WTC11 (cell line): ENCODE measurements around the gene AP2M1. TPM values are rescaled to one million over a fixed set of nuclear protein-coding genes. Genes with fewer than 3 reads are reported as not detected.
"Not testable (repeated sequence)": the region's sequence is repeated elsewhere in the genome, so short reads cannot be mapped to it uniquely, and the experiment has no call there.

ENCODE experiments used
- ATAC-seq: fragments of 200-7000 bp; cut with Tn5 transposase; 2 replicates; pipeline ENCODE4 v1.10.0; 2021; ENCODE audit warnings: mild to moderate bottlenecking, moderate library complexity
- CTCF ChIA-PET: fragments of 300-600 bp; sonication (Branson Sonifier 250); formaldehyde crosslinking; loops from one replicate; lab custom pipeline; 2021; ENCODE audit warnings: antibody characterized with exemption; lab: Charles Lee
- POLR2A ChIA-PET: fragments of 350-600 bp; sonication (Branson Sonifier 250); formaldehyde crosslinking; loops from one replicate; lab custom pipeline; 2021; ENCODE audit warnings: antibody characterized with exemption; lab: Charles Lee
- DNase-seq: peaks from one replicate; pipeline ENCODE4 v3.0.0; 2021; ENCODE audit warnings: low spot score
- H3K27ac Mint-ChIP-seq: 2 replicates; pipeline ENCODE4 v1.8.0; 2021; ENCODE audit warnings: mixed read lengths
- H3K27me3 Mint-ChIP-seq: 2 replicates; pipeline ENCODE4 v1.8.0; 2021; ENCODE audit warnings: low read depth, mild to moderate bottlenecking, moderate library complexity, mixed read lengths
- H3K36me3 Mint-ChIP-seq: 2 replicates; pipeline ENCODE4 v1.8.0; 2021; ENCODE audit warnings: mixed read lengths
- H3K4me1 Mint-ChIP-seq: 2 replicates; pipeline ENCODE4 v1.8.0; 2022; ENCODE audit warnings: mixed read lengths
- H3K4me3 Mint-ChIP-seq: 2 replicates; pipeline ENCODE4 v1.8.0; 2021; ENCODE audit warnings: mild to moderate bottlenecking, moderate library complexity, mixed read lengths
- H3K9me3 Mint-ChIP-seq: 2 replicates; pipeline ENCODE4 v1.8.0; 2021; ENCODE audit warnings: mixed read lengths
- ATF6 ChIP-seq: sonication (generic); formaldehyde crosslinking; IDR thresholded peaks from 2 replicates; pipeline ENCODE4 v1.8.1; 2023; ENCODE audit warnings: mild to moderate bottlenecking, missing genetic modification reagents
- CREM ChIP-seq: sonication (generic); formaldehyde crosslinking; IDR thresholded peaks from 2 replicates; pipeline ENCODE4 v1.8.1; 2022; ENCODE audit warnings: mild to moderate bottlenecking, missing genetic modification reagents, moderate library complexity
- E2F1 ChIP-seq: sonication (generic); formaldehyde crosslinking; IDR thresholded peaks from 2 replicates; pipeline ENCODE4 v1.8.0; 2022; ENCODE audit warnings: mild to moderate bottlenecking, missing genetic modification reagents
- E2F5 ChIP-seq: sonication (generic); formaldehyde crosslinking; IDR thresholded peaks from 2 replicates; pipeline ENCODE4 v1.8.1; 2022; ENCODE audit warnings: mild to moderate bottlenecking, moderate library complexity, missing genetic modification reagents
- HMGXB4 ChIP-seq: sonication (generic); formaldehyde crosslinking; IDR thresholded peaks from 2 replicates; pipeline ENCODE4 v1.8.1; 2023; ENCODE audit warnings: mild to moderate bottlenecking, moderate library complexity, missing genetic modification reagents
- JAZF1 ChIP-seq: fragments of 250-450 bp; sonication (Bioruptor Pico); IDR thresholded peaks from 2 replicates; pipeline ENCODE4 v1.9.0; 2021; ENCODE audit warnings: moderate library complexity, mild to moderate bottlenecking, inconsistent platforms
- JUN ChIP-seq: sonication (generic); formaldehyde crosslinking; IDR thresholded peaks from 2 replicates; pipeline ENCODE4 v1.8.0; 2023; ENCODE audit warnings: mild to moderate bottlenecking, missing genetic modification reagents
- MLX ChIP-seq: sonication (generic); formaldehyde crosslinking; IDR thresholded peaks from 2 replicates; pipeline ENCODE4 v1.8.1; 2023; ENCODE audit warnings: mild to moderate bottlenecking, missing genetic modification reagents, moderate library complexity
- NFATC4 ChIP-seq: fragments of 250-450 bp; sonication (Bioruptor Pico); IDR thresholded peaks from 2 replicates; pipeline ENCODE4 v1.9.0; 2021; ENCODE audit warnings: mild to moderate bottlenecking
- PRRX2 ChIP-seq: fragments of 250-450 bp; sonication (Bioruptor Pico); IDR thresholded peaks from 2 replicates; pipeline ENCODE4 v1.8.0; 2021; ENCODE audit warnings: mild to moderate bottlenecking
- ZBTB21 ChIP-seq: sonication (generic); formaldehyde crosslinking; IDR thresholded peaks from 2 replicates; pipeline ENCODE4 v1.8.1; 2023; ENCODE audit warnings: mild to moderate bottlenecking, missing genetic modification reagents, borderline replicate concordance
- ZNF138 ChIP-seq: sonication (generic); formaldehyde crosslinking; conservative IDR thresholded peaks from 2 replicates; pipeline ENCODE4 v1.8.1; 2022; ENCODE audit warnings: mild to moderate bottlenecking, moderate library complexity, missing genetic modification reagents
- ZNF232 ChIP-seq: sonication (generic); formaldehyde crosslinking; IDR thresholded peaks from 2 replicates; pipeline ENCODE4 v1.8.0; 2022; ENCODE audit warnings: mild to moderate bottlenecking, missing genetic modification reagents
- ZNF416 ChIP-seq: fragments of 250-450 bp; sonication (Bioruptor Pico); IDR thresholded peaks from 2 replicates; pipeline ENCODE4 v1.9.0; 2021; ENCODE audit warnings: mild to moderate bottlenecking, inconsistent platforms
- ZNF512 ChIP-seq: sonication (generic); formaldehyde crosslinking; IDR thresholded peaks from 2 replicates; pipeline ENCODE4 v1.8.1; 2022; ENCODE audit warnings: missing genetic modification reagents, borderline replicate concordance
- ZNF532 ChIP-seq: fragments of 250-450 bp; sonication (Bioruptor Pico); IDR thresholded peaks from 2 replicates; pipeline ENCODE4 v1.9.0; 2021; ENCODE audit warnings: mild to moderate bottlenecking, borderline replicate concordance
- ZSCAN18 ChIP-seq: fragments of 250-450 bp; sonication (Bioruptor Pico); IDR thresholded peaks from 2 replicates; pipeline ENCODE4 v2.1.2; 2022; ENCODE audit warnings: mild to moderate bottlenecking, moderate library complexity
- total RNA-seq: library from RNA; stranded (reverse); gene quantifications from 3 replicates; pipeline ENCODE4 v1.2.3, GENCODE V29; 2021

AP2M1 gene
- total RNA-seq, 1 experiment from 2014 or later, result 399 TPM

GRCh38 chr3:184160456-184160855 is 14.2 kb upstream of the AP2M1 start (continued):
- TF ChIP-seq ZNF512 (CRISPR knock-in tag), result no peak

GRCh38 chr3:184162571-184163070 is 12.0 kb upstream of the AP2M1 start:
- CTCF ChIA-PET, ATAC-seq, H3K9me3 Mint-ChIP-seq, H3K27ac Mint-ChIP-seq, H3K4me1 Mint-ChIP-seq, H3K4me3 Mint-ChIP-seq, POLR2A ChIA-PET, H3K27me3 Mint-ChIP-seq, DNase-seq: not testable (repeated sequence)
- H3K36me3 Mint-ChIP-seq, result peaks cover 30% of the 10 kb centered on the region

GRCh38 chr3:184164648-184165330 is 9.9 kb upstream of the AP2M1 start:
- H3K27ac Mint-ChIP-seq, result no peak overlapping the region
- no peak overlapping the region for H3K4me3 Mint-ChIP-seq
- ATAC-seq (no peak), DNase-seq (no peak)
- H3K27me3 Mint-ChIP-seq, result no peaks in the 10 kb centered on the region
- ChIA-PET POLR2A (interaction anchor here (0.9 kb wide), 1 partner anchor 8 kb away, joined by 3 read pairs; no protein-coding TSS in a partner anchor), CTCF (interaction anchor here (0.6 to 1.0 kb wide), 3 partner anchors 8 to 21 kb away, joined by 3 to 5 read pairs (median 4); partner anchors contain the start of gene ABCF3)
- peaks cover 40% of the 10 kb centered on the region for H3K36me3 Mint-ChIP-seq
- H3K9me3 Mint-ChIP-seq, result no peaks in the 10 kb centered on the region
- H3K4me1 Mint-ChIP-seq, result 0 out of 2 replicates have a peak, but pooled peaks cover 3% of the 10 kb centered on the region
- TF ChIP-seq CREM (CRISPR knock-in tag) (no peak), ZBTB21 (CRISPR knock-in tag) (no peak), ZNF532 (CRISPR knock-in tag) (no peak), PRRX2 (CRISPR knock-in tag) (no peak), E2F5 (CRISPR knock-in tag) (no peak), JAZF1 (CRISPR knock-in tag) (no peak), E2F1 (CRISPR knock-in tag) (no peak), JUN (CRISPR knock-in tag) (no peak), ZSCAN18 (no peak), MLX (no peak), ZNF232 (CRISPR knock-in tag) (no peak), NFATC4 (CRISPR knock-in tag) (no peak), HMGXB4 (CRISPR knock-in tag) (no peak), ZNF138 (CRISPR knock-in tag) (no peak), ZNF416 (no peak), ATF6 (CRISPR knock-in tag) (no peak)
